Vagina (tissue), 2 donors: ENCODE results near the gene MAPK12.

Experiments used
- CTCF ChIP-seq, 3 experiments: fragments of 450-650 bp in 2 of 3; fragments of 200-600 bp in 1 of 3; sonication (generic) in 1 of 3; IDR thresholded peaks; one replicate each; pipeline ENCODE4 v1.5.1; 2017 to 2019; ENCODE audit warnings: antibody characterized with exemption in 3 of 3, mild to moderate bottlenecking in 2 of 3, moderate library complexity in 2 of 3
- POLR2A ChIP-seq, 2 donors: fragments of 450-650 bp; IDR thresholded peaks; one replicate each; pipeline ENCODE4 v1.6.1; 2017; ENCODE audit warnings: antibody characterized with exemption in 2 of 2, mild to moderate bottlenecking in 2 of 2, moderate library complexity in 2 of 2

GRCh38 chr22:50293441-50294318, 32.2 kb upstream of the MAPK12 start:
- no peak for TF ChIP-seq CTCF (IDR thresholded peaks at IDR 0.05)
- TF ChIP-seq POLR2A (IDR thresholded peaks at IDR 0.05): no peak
